ENCODE data around the gene ATF6B.
"Not testable (repeated sequence)": the region's sequence is repeated elsewhere in the genome, so short reads cannot be mapped to it uniquely, and the experiment has no call there.

The ATF6B gene

GRCh38 chr6:32154514-32155161 is 26.6 kb upstream of the ATF6B start:
- DNase-seq (ENCODE audit: low spot score): peak; percentile 75

GRCh38 chr6:32153564-32154513 is 25.8 kb upstream of the ATF6B start, which contains the start of gene PPT2:
Gene PPT2 (plus strand): TSS chr6:32154141. CDS start chr6:32154595, 454 bp downstream.
- DNase-seq (ENCODE audit: low spot score): peak; percentile 87

- peak; percentile 36 for DNase-seq (ENCODE audit: low spot score)
Observed at GRCh38 chr6:32152769-32153563, 24.9 kb upstream of the ATF6B start.

- DNase-seq (ENCODE audit: low spot score): no peak
Observed at GRCh38 chr6:32151863-32152768, 24.1 kb upstream of the ATF6B start, which contains the start of gene PRRT1. Gene PRRT1 (minus strand): TSS chr6:32151939. CDS start chr6:32151827, 112 bp downstream.

- no peak for DNase-seq (ENCODE audit: low spot score)
Observed at GRCh38 chr6:32151181-32151862, 23.3 kb upstream of the ATF6B start.

GRCh38 chr6:32149932-32150870 is 22.2 kb upstream of the ATF6B start:
- DNase-seq (ENCODE audit: low spot score): no peak

- no peak for DNase-seq (ENCODE audit: low spot score)
Observed at GRCh38 chr6:32149092-32149755, 21.2 kb upstream of the ATF6B start.

GRCh38 chr6:32148289-32149091 is 20.4 kb upstream of the ATF6B start:
- DNase-seq (ENCODE audit: low spot score): no peak

GRCh38 chr6:32147401-32148132 is 19.5 kb upstream of the ATF6B start:
- DNase-seq (ENCODE audit: low spot score): no peak

GRCh38 chr6:32146687-32147086 is 18.6 kb upstream of the ATF6B start:
- no peak for DNase-seq (ENCODE audit: low spot score)

GRCh38 chr6:32146287-32146686 is 18.2 kb upstream of the ATF6B start:
- no peak for DNase-seq (ENCODE audit: low spot score)

GRCh38 chr6:32144238-32144637 is 16.2 kb upstream of the ATF6B start:
- not testable (repeated sequence) for DNase-seq (ENCODE audit: low spot score)

GRCh38 chr6:32140420-32141046 is 12.5 kb upstream of the ATF6B start:
- DNase-seq (ENCODE audit: low spot score): no peak

GRCh38 chr6:32139590-32139989 is 11.5 kb upstream of the ATF6B start:
- DNase-seq (ENCODE audit: low spot score): no peak

- no peak for DNase-seq (ENCODE audit: low spot score)
Observed at GRCh38 chr6:32137454-32137853, 9.4 kb upstream of the ATF6B start.

- DNase-seq (ENCODE audit: low spot score): no peak
Observed at GRCh38 chr6:32133786-32134185, 5.7 kb upstream of the ATF6B start.

GRCh38 chr6:32132110-32132509 is 4.1 kb upstream of the ATF6B start:
- no peak for DNase-seq (ENCODE audit: low spot score)
